KG1 (cell line): ENCODE results near the gene JARID2.
A peak's percentile ranks its signal among the peaks of the same experiment; 100 is the strongest.

Experiments
- DNase-seq: peaks from one replicate; lab custom pipeline; 2025; lab: John Stamatoyannopoulos, UW

JARID2 gene

GRCh38 chr6:15358579-15359327, 112.9 kb downstream of the JARID2 start:
- DNase-seq: no peak

DNA sequence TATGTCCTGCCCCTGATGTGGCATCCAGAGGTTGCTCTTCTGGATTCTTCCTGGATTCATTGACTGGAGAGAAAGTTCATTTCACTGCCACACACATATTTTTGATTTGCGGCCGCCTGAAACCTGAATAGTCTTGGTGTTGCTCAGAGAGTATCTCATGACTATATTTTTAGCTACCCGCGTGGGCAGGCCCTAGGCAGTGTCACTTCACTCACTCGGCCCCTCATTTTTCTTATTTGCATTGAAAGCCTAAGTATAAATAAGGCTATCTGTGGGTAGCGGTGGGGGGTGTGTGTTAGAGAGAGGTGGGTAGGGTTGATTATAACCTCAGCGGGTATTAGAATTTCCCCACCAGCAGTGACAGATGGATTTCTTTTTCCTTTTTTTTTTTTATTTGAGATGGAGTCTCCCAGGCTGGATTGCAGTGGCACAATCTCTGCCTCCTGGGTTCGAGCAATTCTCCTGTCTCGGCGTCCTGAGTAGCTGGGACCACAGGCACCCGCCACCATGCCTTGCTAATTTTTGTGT, 113.5 kb downstream of the JARID2 start:
- DNase-seq: no peak

- no peak for DNase-seq
These were observed 114.4 kb downstream of the JARID2 start for GRCh38 chr6:15360300-15360699.

DNA sequence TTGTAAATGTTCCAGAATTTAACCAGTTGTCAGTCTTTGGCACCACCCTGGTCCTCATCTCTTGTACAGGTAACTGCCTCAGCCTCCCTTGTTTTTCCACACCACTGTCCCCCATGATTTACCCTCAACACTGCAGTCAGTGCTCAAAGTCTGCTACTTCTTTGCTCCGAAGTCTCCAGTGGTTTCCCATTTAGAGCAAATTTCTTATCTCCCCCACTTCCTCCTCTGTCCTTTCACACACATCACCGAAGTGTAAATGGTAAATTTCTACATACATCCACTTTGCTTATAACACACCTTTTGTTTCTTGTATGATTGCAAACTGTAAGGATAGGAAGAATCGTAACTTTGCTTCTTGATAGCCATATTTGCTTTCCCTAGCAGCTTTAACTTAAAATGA, 115.3 kb downstream of the JARID2 start:
- no peak for DNase-seq

DNA sequence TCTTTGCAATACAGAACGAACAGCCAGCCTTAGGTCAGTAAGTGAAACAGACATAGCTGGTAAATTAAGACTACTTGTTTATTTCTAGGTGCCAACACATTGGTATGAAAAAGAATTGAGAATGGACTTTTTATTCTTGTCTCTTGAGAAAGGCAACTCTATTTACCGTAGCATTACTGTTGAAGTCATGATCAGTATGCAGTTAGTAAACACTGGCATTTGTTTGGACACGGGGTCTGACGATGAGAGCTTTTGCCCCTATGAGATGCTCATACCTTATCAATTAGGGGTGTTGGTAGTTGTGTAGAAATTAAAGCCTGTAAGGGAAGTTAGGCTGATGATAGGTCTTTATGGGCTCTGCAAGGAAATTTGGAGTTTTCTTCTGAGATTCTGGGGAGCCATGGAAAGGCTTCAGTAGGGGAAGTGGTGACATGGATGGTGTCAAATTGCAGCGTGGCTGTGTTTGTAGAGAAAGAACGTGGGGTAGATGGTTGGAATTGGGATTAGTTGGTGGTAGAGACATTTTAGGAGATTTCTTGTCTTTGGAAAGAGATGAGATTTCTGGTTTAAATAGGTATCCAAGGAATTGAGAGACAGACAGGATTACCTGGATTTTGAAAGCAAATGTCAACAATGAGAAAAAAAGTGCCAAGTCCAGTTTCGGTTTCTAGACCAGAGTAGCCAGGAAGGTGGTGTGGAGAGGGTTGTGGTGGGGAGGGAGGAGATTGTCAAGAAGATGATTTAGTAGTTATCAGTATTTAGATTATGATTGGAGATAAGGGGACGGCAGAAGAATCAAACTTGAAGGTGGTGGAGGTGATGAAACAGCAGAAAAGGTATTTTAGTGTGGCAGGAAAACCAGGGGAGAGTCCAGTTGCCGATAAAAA, 116.6 kb downstream of the JARID2 start:
- no peak for DNase-seq

- no peak for DNase-seq
These were observed 117.3 kb downstream of the JARID2 start for GRCh38 chr6:15363164-15363522.

DNA sequence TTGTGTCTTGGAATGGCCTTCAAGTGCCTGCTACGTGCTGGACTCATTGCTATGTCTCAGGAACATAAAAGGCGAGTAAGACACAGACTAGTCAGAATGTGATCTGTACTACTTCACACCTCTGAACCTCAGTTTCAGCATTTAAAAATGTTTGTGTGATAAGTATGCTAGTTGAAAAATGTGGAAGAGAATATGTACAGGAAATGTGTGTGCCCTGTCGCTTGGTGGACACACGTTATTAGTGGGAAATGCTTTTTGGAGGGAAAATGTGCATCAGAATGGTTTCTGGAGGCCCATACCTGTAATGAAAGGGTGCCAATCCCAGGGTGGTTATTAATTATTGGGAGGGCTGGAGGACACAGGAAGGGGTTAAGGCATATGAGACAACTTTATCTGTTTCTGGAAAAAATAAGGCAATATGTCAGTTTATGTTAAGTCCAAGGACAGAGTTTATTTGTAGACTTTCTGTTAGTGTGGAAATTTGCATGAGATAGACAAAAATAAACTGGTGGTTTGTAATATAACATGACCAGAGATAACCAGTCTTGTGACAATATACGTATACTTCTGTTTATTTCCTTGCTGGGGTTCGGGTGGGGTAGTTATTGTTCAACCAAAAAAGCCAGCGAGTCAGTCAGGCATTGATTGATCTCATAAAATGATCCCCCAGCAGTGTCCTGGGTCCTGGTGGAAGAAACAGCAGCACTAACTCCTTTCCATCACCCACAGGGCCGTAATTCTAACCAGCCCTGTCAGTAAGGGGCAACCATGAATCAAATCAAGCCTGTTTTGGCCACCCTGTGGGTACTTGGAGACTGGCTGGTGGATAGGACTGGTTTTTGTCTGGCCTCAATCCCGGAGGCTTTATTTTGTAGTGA, 117.9 kb downstream of the JARID2 start:
- no peak for DNase-seq

DNA sequence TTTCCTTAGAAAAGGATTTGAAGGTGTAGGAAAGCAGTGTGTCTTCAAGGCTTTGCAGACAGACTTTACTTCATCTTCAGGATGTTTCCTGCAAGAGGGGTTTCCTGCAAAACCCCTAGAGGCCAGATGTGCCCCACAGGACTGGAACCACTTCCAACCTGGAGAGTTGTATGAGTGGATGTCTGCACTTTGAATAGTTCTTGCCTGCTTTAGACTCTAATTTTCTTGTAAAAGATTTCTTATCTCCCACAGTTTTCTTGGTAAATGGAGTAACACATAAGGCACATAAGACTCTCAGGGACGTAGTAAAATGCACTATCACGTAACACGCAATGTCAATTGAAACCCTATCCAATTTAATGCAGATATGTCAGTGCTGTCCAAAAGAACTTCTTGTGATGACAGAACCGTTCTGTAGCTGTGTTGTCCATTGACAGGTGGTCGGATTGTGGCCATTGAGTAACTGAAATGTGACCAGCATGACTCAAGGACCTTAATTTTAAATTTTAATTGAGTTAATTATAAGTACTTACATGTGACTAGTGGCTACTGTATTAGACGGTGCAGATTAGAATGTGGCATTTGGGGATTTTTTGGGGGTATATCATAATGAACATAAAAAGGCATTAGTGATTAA, 118.7 kb downstream of the JARID2 start:
- DNase-seq: no peak

- DNase-seq: peak; percentile 67
These were observed 119.4 kb downstream of the JARID2 start for GRCh38 chr6:15365273-15365687.

GRCh38 chr6:15366003-15366535, 120.2 kb downstream of the JARID2 start:
- no peak for DNase-seq

DNA sequence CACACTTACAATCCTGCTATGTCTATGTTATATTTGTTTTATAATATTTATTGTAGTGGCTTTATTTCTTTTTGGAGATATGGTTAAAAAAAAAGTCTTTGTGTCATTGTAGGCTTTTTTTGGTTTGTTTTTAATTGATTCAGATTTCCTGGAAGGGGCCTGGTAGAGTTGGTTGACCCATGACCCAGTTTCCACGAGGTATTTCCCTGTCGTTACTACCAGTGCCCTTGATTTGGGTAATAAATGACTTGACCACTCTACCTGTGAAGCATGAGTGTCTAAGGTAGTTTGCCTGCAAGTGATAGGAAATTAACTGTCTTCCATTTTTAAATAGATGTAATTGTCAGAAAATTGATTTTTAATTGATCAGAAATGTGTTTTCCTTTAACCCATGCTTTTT, 121.0 kb downstream of the JARID2 start:
- DNase-seq: no peak

DNA sequence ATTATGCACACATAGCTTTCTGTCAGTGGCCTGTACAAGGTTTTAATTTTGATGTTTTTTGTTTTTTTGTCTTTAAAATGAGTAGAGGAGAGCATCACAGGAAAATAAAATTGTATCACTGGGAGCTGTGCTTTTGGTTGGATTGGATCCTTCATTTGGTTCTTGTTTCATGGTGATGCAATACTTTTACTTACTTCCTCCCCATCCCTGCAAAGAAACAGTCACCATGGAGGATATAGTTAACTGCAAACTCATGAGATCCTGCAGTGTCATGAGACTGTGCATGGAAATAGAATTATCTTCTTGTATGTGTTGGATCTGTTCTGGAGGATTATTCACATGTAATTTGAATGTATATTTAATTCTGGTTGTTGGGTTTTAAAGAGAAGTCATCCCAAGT, 122.3 kb downstream of the JARID2 start:
- no peak for DNase-seq

DNA sequence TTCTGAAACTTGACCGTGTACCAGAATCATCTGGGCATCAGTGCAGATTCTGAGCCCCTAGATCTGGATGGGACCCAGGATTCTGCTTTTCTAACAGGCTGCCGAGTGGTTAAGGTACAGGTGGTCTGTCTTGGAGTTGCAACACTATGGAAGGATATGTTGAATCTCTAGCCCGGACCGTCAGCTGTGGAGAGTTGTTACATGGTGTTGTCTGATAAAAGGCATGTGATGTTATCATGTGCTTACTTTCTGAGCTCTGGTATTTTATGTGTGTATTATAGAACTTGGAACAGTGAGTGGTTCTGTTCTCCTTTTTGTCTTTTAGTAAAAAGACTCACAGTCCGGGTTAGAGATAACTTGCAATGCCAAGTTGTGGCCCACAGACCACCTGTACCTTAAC, 123.0 kb downstream of the JARID2 start:
- no peak for DNase-seq

DNA sequence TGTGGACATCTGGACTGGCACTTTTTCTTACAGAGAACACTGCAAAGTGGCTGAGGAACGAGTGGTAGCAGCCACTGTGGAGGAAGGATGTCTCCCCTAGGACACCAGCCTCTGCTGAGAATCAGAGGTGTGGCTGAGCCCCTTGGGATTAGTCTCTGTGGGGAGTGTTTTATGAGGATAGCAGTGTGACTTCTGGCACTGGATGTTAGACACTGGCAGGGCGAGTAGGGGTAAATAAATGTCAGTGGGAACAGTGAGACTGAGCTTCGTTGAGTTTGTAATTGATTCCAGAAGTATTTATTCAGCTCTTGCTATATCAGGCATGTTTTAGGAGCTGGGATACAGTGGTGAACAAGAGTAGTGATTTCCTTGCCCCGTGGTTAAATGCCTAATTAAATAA, 124.0 kb downstream of the JARID2 start:
- no peak for DNase-seq

DNA sequence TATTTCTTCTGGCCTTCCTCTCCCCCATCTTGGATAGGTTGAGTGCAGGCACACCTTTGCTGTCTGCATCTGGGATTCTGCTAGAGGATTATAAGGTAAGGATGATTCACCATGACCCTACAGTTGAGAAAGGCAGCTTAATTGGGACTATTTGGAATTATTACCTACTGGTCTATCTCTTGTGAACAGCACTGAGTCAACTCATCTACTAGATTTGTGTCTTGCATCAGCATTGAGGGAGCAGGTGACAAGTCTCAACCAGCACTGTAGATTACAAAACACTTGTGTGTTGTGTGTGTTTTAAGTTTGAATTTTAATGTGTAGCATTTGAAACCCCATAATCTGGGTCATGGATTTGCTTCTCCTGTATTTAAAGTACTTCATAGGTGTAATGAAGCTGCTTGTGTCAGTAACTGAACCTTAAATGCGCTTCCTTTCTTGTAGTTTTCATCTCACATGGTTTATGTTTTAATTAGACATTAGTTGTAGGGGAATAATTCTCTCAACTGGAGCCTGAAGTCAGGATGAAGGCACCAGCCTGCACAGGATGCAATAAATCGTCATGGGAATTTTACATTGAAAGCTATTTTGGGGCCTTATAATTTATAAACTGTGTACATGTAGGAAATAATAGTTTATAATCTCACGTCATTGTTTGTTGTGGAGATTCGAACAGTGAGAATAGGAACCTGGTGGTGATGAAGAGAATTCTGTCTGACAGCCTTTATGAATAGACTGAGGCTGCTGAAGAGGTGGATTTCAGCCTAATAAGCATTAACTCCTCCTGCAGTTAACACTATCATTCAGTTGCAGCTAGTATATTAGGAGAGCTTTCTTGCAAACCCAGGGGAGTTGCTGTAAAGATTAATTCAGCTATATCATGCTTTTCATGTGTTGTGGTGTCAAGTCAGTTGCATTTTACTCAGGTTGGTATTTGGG, 125.1 kb downstream of the JARID2 start:
- no peak for DNase-seq

- no peak for DNase-seq
These were observed 127.1 kb downstream of the JARID2 start for GRCh38 chr6:15372932-15373331.

DNA sequence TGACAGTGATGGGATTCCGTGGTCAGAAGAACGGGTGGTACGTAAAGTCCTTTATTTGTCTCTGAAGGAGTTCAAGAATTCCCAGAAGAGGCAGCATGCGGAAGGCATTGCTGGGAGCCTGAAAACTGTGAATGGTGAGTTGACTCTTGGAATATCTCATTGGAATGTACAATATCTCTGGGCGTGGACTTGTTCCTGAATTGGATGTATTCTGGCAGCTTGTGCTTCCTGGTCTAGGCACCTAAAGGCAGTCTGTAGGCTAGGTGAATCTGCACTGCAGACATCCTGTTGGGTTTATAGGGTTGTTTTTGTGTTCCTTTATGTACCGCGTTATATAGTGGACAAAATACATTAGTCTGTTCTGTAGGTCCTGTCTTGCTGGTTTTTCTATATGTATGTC, 128.2 kb downstream of the JARID2 start:
- DNase-seq: no peak

DNA sequence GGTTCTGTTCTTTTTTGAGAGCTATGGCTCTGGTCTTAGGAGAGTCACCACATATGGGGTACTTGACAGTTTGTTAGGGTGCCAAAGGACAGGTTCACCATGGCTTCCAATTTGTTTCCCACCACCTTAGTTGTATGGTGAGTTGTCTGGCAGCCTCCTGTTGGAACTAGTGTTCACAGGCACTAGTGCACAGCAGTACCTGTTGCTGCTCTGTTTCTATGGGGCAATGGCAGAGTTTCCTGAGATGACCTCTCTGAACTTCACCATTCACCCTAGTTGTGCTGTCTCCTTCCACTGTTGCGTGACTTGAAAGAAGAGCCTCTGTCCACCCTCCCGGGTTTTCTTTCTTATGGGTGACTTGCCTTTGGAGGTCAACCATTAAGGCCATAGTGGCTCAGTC, 129.1 kb downstream of the JARID2 start:
- DNase-seq: no peak

DNA sequence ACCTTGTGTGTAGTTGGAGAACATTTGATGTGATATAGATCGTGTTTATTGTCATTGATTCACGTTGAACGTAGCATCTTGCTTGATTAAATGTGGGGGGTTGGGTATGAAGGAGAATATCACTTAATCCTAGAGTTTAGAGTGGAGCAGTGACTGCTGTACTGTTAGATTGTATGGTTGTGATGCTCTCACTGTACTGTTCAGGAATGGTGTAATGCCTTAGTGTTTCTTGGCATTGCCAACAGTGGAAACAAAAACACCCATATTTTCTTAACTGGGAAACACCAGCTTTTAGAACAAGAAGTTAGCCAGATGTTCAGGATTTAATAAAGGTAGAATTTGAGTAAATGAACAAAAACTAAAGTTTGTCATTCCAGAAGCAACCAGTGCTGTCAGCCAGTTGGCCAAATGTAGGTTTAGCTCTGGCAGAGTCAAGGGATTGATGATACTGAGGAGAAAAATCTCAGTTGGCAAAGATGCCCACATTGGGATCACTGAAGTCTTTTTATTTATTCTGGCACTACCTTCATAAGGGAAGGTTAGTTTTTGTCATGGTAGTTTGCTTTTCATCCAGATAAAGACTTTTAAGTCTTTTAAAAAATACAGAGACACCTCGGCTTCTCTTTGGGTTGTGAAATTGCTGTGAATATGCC, 129.9 kb downstream of the JARID2 start:
- DNase-seq: no peak
